Measurements from ENCODE around the gene ELOVL2. TPM values are rescaled to one million over a fixed set of nuclear protein-coding genes. Genes with fewer than 3 reads are reported as not detected.

Gene ELOVL2
- total RNA-seq, 4 donors from 2014 or later = 0.40 to 0.87 (median 0.62) TPM; not detected in 1

DNA sequence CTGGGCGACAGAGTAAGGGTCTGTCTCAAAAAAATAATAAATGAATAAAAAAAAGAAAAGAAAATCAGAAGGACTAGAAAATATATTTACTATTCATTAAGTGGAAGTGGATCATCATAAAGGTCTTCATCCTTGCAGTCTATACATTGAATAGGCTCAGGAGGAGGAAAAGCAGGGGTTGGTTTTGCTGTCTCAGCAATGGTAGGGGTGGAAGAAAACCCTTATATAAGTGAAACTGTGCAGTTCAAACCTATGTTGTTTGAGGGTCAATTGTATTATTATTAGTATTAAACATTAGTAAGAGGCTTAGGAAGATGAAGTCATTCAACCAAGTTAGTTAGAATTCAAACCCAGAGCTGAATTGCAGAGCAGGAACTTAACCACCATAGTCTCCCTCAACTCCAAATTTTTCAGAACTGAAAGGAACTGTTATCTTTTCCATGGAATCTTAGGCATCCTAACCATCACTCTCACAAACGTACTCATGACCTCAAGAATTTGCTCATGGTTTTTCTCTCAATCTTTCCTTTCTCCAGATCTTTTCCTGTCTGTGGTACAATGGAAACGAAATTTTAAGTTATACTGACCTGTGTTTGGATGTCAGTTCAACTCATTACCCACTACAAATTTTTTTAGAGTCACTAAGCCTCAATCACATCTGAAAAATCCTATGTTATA is 41.8 kb upstream of the ELOVL2 start:
- Histone ChIP-seq H3K36me3 (no peaks in the 10 kb centered on the region), H3K27me3 (no peaks in the 10 kb centered on the region), H3K27ac (no peak overlapping the region), H3K4me1 (no peaks in the 10 kb centered on the region), H3K9me3 (no peaks in the 10 kb centered on the region), H3K4me3 (no peak overlapping the region)
- WGBS, 2 donors (ENCODE audit: low coverage in 1 of 2) = 45 to 47% methylated on average over 3 of the region's 3 CpGs
- TF ChIP-seq POLR2A (IDR thresholded peaks at IDR 0.05) (no peak), POLR2AphosphoS5 (IDR thresholded peaks at IDR 0.05) (no peak), EP300 (IDR thresholded peaks at IDR 0.05) (no peak)
- TF ChIP-seq, protein P1, sequence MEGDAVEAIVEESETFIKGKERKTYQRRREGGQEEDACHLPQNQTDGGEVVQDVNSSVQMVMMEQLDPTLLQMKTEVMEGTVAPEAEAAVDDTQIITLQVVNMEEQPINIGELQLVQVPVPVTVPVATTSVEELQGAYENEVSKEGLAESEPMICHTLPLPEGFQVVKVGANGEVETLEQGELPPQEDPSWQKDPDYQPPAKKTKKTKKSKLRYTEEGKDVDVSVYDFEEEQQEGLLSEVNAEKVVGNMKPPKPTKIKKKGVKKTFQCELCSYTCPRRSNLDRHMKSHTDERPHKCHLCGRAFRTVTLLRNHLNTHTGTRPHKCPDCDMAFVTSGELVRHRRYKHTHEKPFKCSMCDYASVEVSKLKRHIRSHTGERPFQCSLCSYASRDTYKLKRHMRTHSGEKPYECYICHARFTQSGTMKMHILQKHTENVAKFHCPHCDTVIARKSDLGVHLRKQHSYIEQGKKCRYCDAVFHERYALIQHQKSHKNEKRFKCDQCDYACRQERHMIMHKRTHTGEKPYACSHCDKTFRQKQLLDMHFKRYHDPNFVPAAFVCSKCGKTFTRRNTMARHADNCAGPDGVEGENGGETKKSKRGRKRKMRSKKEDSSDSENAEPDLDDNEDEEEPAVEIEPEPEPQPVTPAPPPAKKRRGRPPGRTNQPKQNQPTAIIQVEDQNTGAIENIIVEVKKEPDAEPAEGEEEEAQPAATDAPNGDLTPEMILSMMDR (IDR thresholded peaks at IDR 0.05) = no peak
- ATAC-seq = no peak

DNA sequence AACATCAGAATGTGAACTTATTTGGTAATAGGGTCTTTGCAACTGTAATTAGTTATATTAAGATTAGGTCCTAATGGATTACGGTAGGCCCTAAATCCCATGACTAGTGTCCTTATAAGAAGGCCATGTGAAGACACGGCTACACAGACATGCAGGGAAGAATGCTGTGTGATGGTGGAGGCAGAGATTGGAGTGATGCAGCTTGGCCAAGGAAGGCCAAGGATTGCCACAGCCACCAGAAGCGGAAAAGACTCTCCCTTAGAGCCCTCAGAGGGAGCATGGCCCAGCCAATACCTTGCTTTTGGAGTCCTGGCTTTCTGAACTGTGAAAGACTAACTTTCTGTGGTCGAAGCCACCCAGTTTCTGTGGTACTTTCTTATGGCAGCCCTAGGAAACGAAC is 39.9 kb upstream of the ELOVL2 start:
- TF ChIP-seq, protein P1 (IDR thresholded peaks at IDR 0.05) = no peak
- no peak for TF ChIP-seq EP300 (IDR thresholded peaks at IDR 0.05)
- no peak for TF ChIP-seq POLR2AphosphoS5 (IDR thresholded peaks at IDR 0.05)
- no peak for TF ChIP-seq POLR2A (IDR thresholded peaks at IDR 0.05)
- Histone ChIP-seq H3K27ac (no peak overlapping the region), H3K4me1 (no peaks in the 10 kb centered on the region), H3K9me3 (no peaks in the 10 kb centered on the region), H3K36me3 (no peaks in the 10 kb centered on the region), H3K27me3 (no peaks in the 10 kb centered on the region), H3K4me3 (no peak overlapping the region)
- WGBS, 2 donors (ENCODE audit: low coverage in 1 of 2) = 40% methylated on average over 2 of the region's 5 CpGs; no CpG with 5 or more reads in 1 of the 2 donors
- ATAC-seq = no peak

DNA sequence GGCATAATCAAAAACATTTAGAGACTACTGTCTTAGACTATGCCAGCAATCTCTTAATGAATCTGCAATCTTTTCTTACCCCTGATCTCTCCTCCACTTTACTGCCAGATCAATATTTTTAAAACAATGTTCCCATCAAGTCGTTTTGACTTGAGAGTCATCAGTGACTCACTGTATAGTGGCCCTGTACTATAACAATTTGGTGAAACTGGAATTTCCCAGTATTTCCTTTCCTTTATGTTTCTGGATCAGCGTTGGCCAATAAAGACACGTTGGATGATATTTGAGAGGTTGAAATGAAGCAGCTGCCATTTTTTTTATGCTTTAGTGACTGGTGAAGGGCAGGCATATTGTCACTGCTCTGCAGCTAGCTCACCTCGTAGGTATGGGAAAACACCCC is 39.4 kb upstream of the ELOVL2 start:
- WGBS, 2 donors (ENCODE audit: low coverage in 1 of 2) = 83 to 84% methylated on average over 2 to 4 of the region's 4 CpGs
- no peaks in the 10 kb centered on the region for H3K27me3 ChIP-seq
- no peak for ATAC-seq

DNA sequence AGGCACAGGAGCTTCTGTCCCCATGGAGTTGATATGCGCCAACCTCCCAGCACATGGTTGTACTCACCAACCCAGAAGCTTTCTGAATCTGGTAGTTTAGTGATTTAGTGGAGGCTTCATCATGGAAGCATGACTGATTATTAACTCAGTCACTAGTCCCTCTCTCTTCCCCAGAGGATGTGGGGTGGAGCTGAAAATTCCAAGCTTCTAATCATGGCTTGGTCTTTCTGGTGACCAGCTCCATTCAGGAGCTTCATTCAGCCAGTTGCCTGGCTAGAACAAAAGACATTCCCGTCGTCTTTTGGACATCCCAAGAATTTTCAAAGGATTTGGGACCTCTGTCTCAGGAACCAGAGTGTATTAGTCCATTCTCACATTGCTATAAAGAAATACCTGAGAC is 36.2 kb upstream of the ELOVL2 start:
- ATAC-seq = no peak
- Histone ChIP-seq H3K4me3 (no peak overlapping the region), H3K4me1 (no peaks in the 10 kb centered on the region), H3K9me3 (no peaks in the 10 kb centered on the region), H3K36me3 (no peaks in the 10 kb centered on the region), H3K27ac (no peak overlapping the region), H3K27me3 (no peaks in the 10 kb centered on the region)
- 50% methylated on average over 2 of the region's 3 CpGs for WGBS, 2 donors (ENCODE audit: low coverage in 1 of 2)
- TF ChIP-seq EP300 (IDR thresholded peaks at IDR 0.05) (no peak), POLR2A (IDR thresholded peaks at IDR 0.05) (no peak), POLR2AphosphoS5 (IDR thresholded peaks at IDR 0.05) (no peak)
- TF ChIP-seq, protein P1 (IDR thresholded peaks at IDR 0.05) = no peak

More for the DNA sequence above, 39.4 kb upstream of the ELOVL2 start:
- Histone ChIP-seq H3K4me3 (no peak overlapping the region), H3K9me3 (no peaks in the 10 kb centered on the region), H3K36me3 (no peaks in the 10 kb centered on the region), H3K4me1 (no peaks in the 10 kb centered on the region), H3K27ac (no peak overlapping the region)
- TF ChIP-seq EP300 (IDR thresholded peaks at IDR 0.05) (no peak), POLR2AphosphoS5 (IDR thresholded peaks at IDR 0.05) (no peak), POLR2A (IDR thresholded peaks at IDR 0.05) (no peak)
- TF ChIP-seq, protein P1 (IDR thresholded peaks at IDR 0.05) = no peak

DNA sequence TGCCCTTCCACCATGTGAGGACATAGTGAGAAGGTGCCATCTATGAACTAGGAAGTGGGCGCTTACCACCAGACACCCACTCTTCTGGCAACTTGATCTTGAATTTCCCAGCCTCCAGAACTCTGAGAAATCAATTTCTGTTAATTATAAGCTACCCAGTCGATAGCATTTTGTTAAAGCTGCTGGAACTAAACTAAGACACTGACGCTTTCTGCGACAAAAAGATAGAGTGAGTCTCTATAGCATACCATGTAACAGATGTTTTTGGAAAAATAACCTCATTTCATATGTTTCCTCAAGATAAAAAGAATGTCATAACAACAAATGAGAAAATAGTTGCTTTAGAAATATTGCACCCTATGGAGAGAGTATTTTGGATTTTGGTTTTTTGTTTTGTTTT is 34.2 kb upstream of the ELOVL2 start:
- Histone ChIP-seq H3K4me1 (no peaks in the 10 kb centered on the region), H3K27ac (no peak overlapping the region), H3K36me3 (no peaks in the 10 kb centered on the region), H3K9me3 (no peaks in the 10 kb centered on the region), H3K4me3 (no peak overlapping the region), H3K27me3 (no peaks in the 10 kb centered on the region)
- 88 to 100% methylated on average over 2 to 3 of the region's 4 CpGs for WGBS, 2 donors (ENCODE audit: low coverage in 1 of 2)
- no peak for TF ChIP-seq EP300 (IDR thresholded peaks at IDR 0.05)
- TF ChIP-seq, protein P1 (IDR thresholded peaks at IDR 0.05) = no peak
- no peak for ATAC-seq
